HG02938 (cell line): ENCODE results near the gene KCNMB1.
"Not testable (repeated sequence)": the region's sequence is repeated elsewhere in the genome, so short reads cannot be mapped to it uniquely, and the experiment has no call there.

Source experiments
- ATAC-seq: cut with Tn5 transposase; IDR thresholded peaks from one replicate; pipeline ENCODE4 v1.9.1; 2021; ENCODE audit warnings: mild to moderate bottlenecking, moderate library complexity; ENCODE audit not compliant: unreplicated experiment

Gene KCNMB1

GRCh38 chr5:170380361-170380951, 8.7 kb downstream of the KCNMB1 start:
- no peak for ATAC-seq

GRCh38 chr5:170378740-170379139, 10.4 kb downstream of the KCNMB1 start:
- no peak for ATAC-seq

- ATAC-seq: no peak
Measured at GRCh38 chr5:170377027-170377426, 12.1 kb downstream of the KCNMB1 start.

GRCh38 chr5:170376526-170376925, 12.6 kb downstream of the KCNMB1 start:
- not testable (repeated sequence) for ATAC-seq

- no peak for ATAC-seq
Measured at GRCh38 chr5:170375283-170375682, 13.9 kb downstream of the KCNMB1 start.

GRCh38 chr5:170372971-170373370, 16.2 kb downstream of the KCNMB1 start:
- no peak for ATAC-seq

- ATAC-seq: no peak
Measured at GRCh38 chr5:170368586-170368985, 20.6 kb downstream of the KCNMB1 start.

- no peak for ATAC-seq
Measured at GRCh38 chr5:170366276-170366675, 22.9 kb downstream of the KCNMB1 start.

GRCh38 chr5:170365831-170366230, 23.3 kb downstream of the KCNMB1 start:
- ATAC-seq: no peak

GRCh38 chr5:170365011-170365410, 24.2 kb downstream of the KCNMB1 start:
- ATAC-seq: no peak

GRCh38 chr5:170363671-170364070, 25.5 kb downstream of the KCNMB1 start:
- no peak for ATAC-seq

- ATAC-seq: no peak
Measured at GRCh38 chr5:170362656-170363055, 26.5 kb downstream of the KCNMB1 start.

GRCh38 chr5:170362102-170362501, 27.1 kb downstream of the KCNMB1 start:
- ATAC-seq: no peak

GRCh38 chr5:170361616-170362015, 27.6 kb downstream of the KCNMB1 start:
- ATAC-seq: no peak

- ATAC-seq: no peak
Measured at GRCh38 chr5:170361116-170361515, 28.1 kb downstream of the KCNMB1 start.

GRCh38 chr5:170360709-170361108, 28.5 kb downstream of the KCNMB1 start:
- ATAC-seq: no peak

- ATAC-seq: no peak
Measured at GRCh38 chr5:170357955-170358444, 31.2 kb downstream of the KCNMB1 start.

GRCh38 chr5:170355601-170356098, 33.5 kb downstream of the KCNMB1 start:
- no peak for ATAC-seq

- no peak for ATAC-seq
Measured at GRCh38 chr5:170353961-170354360, 35.2 kb downstream of the KCNMB1 start.

GRCh38 chr5:170353011-170353761, 36.0 kb downstream of the KCNMB1 start:
- no peak for ATAC-seq

- no peak for ATAC-seq
Measured at GRCh38 chr5:170348137-170348633, 41.0 kb downstream of the KCNMB1 start.

- ATAC-seq: no peak
Measured at GRCh38 chr5:170347022-170347567, 42.1 kb downstream of the KCNMB1 start.
